Mesendoderm (in vitro differentiated cells): ENCODE data around the gene NBPF1. TPM values are rescaled to one million over a fixed set of nuclear protein-coding genes. Genes with fewer than 3 reads are reported as not detected.
"Not testable (repeated sequence)": the region's sequence is repeated elsewhere in the genome, so short reads cannot be mapped to it uniquely, and the experiment has no call there.

ENCODE experiments used
- DNase-seq: peaks from one replicate; pipeline ENCODE4 v3.0.0; 2013
- H2AK5ac ChIP-seq: 2 replicates; pipeline ENCODE4 v1.6.1; 2013; ENCODE audit warnings: low read length, inconsistent platforms
- H2BK120ac ChIP-seq: 2 replicates; pipeline ENCODE4 v1.6.1; 2013; ENCODE audit warnings: low read depth, mild to moderate bottlenecking, low read length, moderate library complexity, mixed read lengths
- H2BK15ac ChIP-seq: replicated peaks from 2 replicates; pipeline ENCODE4 v1.6.1; 2013; ENCODE audit warnings: low read depth, mild to moderate bottlenecking, moderate library complexity
- H2BK5ac ChIP-seq: 2 replicates; pipeline ENCODE4 v1.6.1; 2013; ENCODE audit warnings: low read length, inconsistent platforms
- H3K18ac ChIP-seq: 2 replicates; pipeline ENCODE4 v1.6.1; 2013; ENCODE audit warnings: mild to moderate bottlenecking, low read length, mixed read lengths
- H3K23ac ChIP-seq: one replicate; pipeline ENCODE4 v1.6.1; 2013; ENCODE audit warnings: low read length
- H3K27ac ChIP-seq: 2 replicates; pipeline ENCODE4 v1.5.1; 2013; ENCODE audit warnings: low read depth, mild to moderate bottlenecking, inconsistent platforms, low read length, moderate library complexity
- H3K27me3 ChIP-seq: 2 replicates; pipeline ENCODE4 v1.6.1; 2013; ENCODE audit warnings: low read length, control low read depth, mild to moderate bottlenecking, inconsistent platforms; ENCODE audit not compliant: insufficient read depth, poor library complexity
- H3K36me3 ChIP-seq: 2 replicates; pipeline ENCODE4 v1.6.1; 2013; ENCODE audit warnings: low read length, inconsistent platforms; ENCODE audit not compliant: control insufficient read depth, insufficient read depth
- H3K4ac ChIP-seq: one replicate; pipeline ENCODE4 v1.6.1; 2013; ENCODE audit warnings: low read depth, mild to moderate bottlenecking, low read length, moderate library complexity
- H3K4me1 ChIP-seq: 2 replicates; pipeline ENCODE4 v1.6.1; 2013; ENCODE audit warnings: low read depth, low read length, inconsistent platforms; ENCODE audit not compliant: control insufficient read depth
- H3K4me2 ChIP-seq: 2 replicates; pipeline ENCODE4 v1.6.1; 2013; ENCODE audit warnings: low read length
- H3K4me3 ChIP-seq: 2 replicates; pipeline ENCODE4 v1.5.1; 2013; ENCODE audit warnings: mild to moderate bottlenecking, low read length
- H3K56ac ChIP-seq: one replicate; pipeline ENCODE4 v1.6.1; 2013; ENCODE audit warnings: low read length
- H3K79me1 ChIP-seq: 2 replicates; pipeline ENCODE4 v1.6.1; 2013; ENCODE audit warnings: low read length, inconsistent platforms
- H3K79me2 ChIP-seq: 2 replicates; pipeline ENCODE4 v1.6.1; 2013; ENCODE audit warnings: mild to moderate bottlenecking, low read length; ENCODE audit not compliant: control insufficient read depth, insufficient read depth
- H3K9ac ChIP-seq: 2 replicates; pipeline ENCODE4 v1.6.1; 2013; ENCODE audit warnings: low read length, inconsistent platforms
- H4K5ac ChIP-seq: one replicate; pipeline ENCODE4 v1.6.1; 2013; ENCODE audit warnings: low read length
- H4K8ac ChIP-seq: one replicate; pipeline ENCODE4 v1.6.1; 2013; ENCODE audit warnings: low read depth, mild to moderate bottlenecking, control low read depth, low read length, moderate library complexity
- WGBS: extraction: QIAGEN DNeasy Blood & Tissue Kit; methylation state at CpG from one replicate; pipeline ENCODE4 v1.1.7; 2013; ENCODE audit warnings: low lambda C conversion rate, missing lambda C conversion rate; ENCODE audit not compliant: insufficient coverage; ENCODE audit errors: extremely low coverage; 5-methylcytosine and 5-hydroxymethylcytosine counted together
- small RNA-seq: library from polyadenylated mRNA; stranded (forward); fragments of <200 nt; extraction: miRNeasy Mini kit (QIAGEN cat#:217004); gene quantifications from one replicate; pipeline ENCODE3, GENCODE V24; 2013; ENCODE audit not compliant: insufficient read depth

NBPF1 gene

DNA sequence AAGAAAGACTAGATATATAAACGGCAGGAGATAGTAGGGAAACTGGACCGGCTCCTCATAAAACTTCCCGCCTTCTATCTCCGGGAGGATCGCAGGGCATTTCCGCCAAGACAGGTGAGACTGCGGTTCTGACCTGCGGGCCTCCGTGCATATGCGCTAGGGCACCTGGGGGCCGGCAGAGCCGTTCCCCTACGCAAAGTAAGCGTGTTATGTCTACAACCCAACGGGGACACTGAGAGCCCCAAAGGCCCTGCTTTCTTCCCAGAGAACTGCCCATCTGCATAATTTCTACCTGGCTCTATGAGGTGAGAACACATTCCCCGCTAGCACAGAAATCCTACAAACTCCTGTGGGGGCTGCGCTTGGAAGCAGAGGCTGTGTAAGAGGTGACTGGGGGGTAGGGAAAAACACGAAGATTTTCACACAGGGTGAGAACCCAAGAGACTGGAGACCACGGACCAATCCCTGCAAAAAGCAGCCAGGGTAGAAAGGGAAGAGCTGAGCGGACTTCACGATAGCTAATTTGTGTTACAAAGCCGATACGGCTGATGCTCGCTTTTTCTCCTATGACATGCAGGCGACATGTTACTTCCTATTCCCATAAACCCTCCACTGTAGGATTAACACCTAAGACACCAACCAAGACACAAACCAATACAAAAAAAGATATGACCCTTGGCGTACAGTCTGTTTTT, 99.8 kb downstream of the NBPF1 start:
- not testable (repeated sequence) for H3K79me2 ChIP-seq, H3K9ac ChIP-seq, H2AK5ac ChIP-seq, H3K4ac ChIP-seq, H3K18ac ChIP-seq, H3K27me3 ChIP-seq, H3K56ac ChIP-seq, H3K4me3 ChIP-seq, H4K5ac ChIP-seq, H2BK120ac ChIP-seq, H2BK5ac ChIP-seq, H4K8ac ChIP-seq, H3K36me3 ChIP-seq, H3K4me2 ChIP-seq, H3K27ac ChIP-seq, H3K79me1 ChIP-seq, H2BK15ac ChIP-seq, H3K23ac ChIP-seq, H3K4me1 ChIP-seq
- peak; percentile 99 for DNase-seq
- WGBS = no CpG with 5 or more reads among the region's 26 CpGs

DNA sequence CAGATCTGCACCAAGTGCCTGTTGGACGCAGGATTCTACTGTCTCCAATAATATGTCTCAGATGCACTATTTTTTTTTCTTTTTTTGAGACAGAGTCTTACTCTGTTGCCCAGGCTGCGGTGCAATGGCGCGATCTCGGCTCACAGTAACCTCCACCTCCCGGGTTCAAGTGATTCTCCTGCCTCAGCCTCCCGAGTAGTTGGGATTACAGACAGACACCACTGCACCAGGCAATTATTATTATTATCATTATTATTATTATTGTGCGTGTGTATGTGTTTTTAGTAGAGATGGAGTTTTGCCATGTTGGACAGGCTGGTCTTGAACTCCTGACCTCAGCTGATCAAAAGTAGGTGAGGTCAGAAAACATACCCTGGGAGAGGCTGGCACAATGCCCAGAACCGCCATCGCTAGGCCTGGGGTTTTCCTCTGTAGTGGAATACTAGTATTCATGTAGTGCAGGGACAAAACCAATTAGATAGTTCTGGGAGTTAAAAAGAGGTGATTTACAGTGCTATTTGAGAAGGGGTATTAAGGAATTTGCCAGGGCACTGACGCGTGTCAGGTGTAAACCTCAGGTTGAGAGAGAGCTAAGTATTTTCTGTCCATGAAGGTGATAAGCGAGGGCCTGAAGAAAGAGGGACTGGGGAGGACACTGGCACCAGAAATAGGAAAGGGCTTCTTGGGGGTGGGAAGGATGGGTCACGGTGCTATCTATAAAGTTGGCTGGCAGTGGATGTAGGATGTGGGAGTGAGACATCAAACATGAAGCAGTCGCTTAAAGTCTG, 100.5 kb downstream of the NBPF1 start:
- not testable (repeated sequence) for H4K8ac ChIP-seq, H2BK5ac ChIP-seq, H3K4me1 ChIP-seq, H3K23ac ChIP-seq, H3K18ac ChIP-seq, H3K79me1 ChIP-seq, H3K27me3 ChIP-seq, H3K4ac ChIP-seq, H2BK120ac ChIP-seq, H3K4me2 ChIP-seq, H3K4me3 ChIP-seq, H2AK5ac ChIP-seq, H3K27ac ChIP-seq, H2BK15ac ChIP-seq, H4K5ac ChIP-seq, H3K9ac ChIP-seq, H3K79me2 ChIP-seq, H3K36me3 ChIP-seq, H3K56ac ChIP-seq, DNase-seq
- no CpG with 5 or more reads among the region's 15 CpGs for WGBS

Small RNA genes lying within 50 kb of the gene (small RNA-seq; reads per million reads assigned to genes)
- gene RNU1-1 = not detected
- gene RNU1-6P = not detected
